Muscle layer of duodenum (tissue), 2 donors: ENCODE measurements around the gene BDH1.
"Not testable (repeated sequence)": the region's sequence is repeated elsewhere in the genome, so short reads cannot be mapped to it uniquely, and the experiment has no call there.

ENCODE experiments used
- H3K27ac ChIP-seq: one replicate; pipeline ENCODE4 v1.7.0; 2013; ENCODE audit warnings: mild to moderate bottlenecking, low read length
- H3K27me3 ChIP-seq: one replicate; pipeline ENCODE4 v1.7.0; 2013; ENCODE audit warnings: low read depth, mild to moderate bottlenecking, control low read depth, low read length
- H3K36me3 ChIP-seq, 2 donors: one replicate each; pipeline ENCODE4 v1.7.0; 2013; ENCODE audit warnings: low read length in 2 of 2, control low read depth in 1 of 2, mild to moderate bottlenecking in 1 of 2; ENCODE audit not compliant: insufficient read depth in 2 of 2, control insufficient read depth in 1 of 2
- H3K4me1 ChIP-seq, 2 donors: one replicate each; pipeline ENCODE4 v1.7.0; 2013; ENCODE audit warnings: low read length in 2 of 2, mild to moderate bottlenecking in 2 of 2, control low read depth in 1 of 2, moderate library complexity in 1 of 2; ENCODE audit not compliant: insufficient read depth in 2 of 2, control insufficient read depth in 1 of 2
- H3K4me3 ChIP-seq, 2 donors: one replicate each; pipeline ENCODE4 v1.7.0; 2013; ENCODE audit warnings: low read length in 2 of 2, low read depth in 1 of 2, mild to moderate bottlenecking in 1 of 2
- H3K9me3 ChIP-seq, 2 donors: one replicate each; pipeline ENCODE4 v1.7.0; 2013; ENCODE audit warnings: low read length in 2 of 2, control low read depth in 1 of 2, mild to moderate bottlenecking in 1 of 2; ENCODE audit not compliant: control insufficient read depth in 1 of 2
- donor health status: healthy.

Gene BDH1

GRCh38 chr3:197525706-197526105 is 30.1 kb downstream of the BDH1 start:
- H3K4me1 ChIP-seq: peaks cover 5 to 7% of the 10 kb centered on the region in 2 donors
- no peaks in the 10 kb centered on the region for H3K9me3 ChIP-seq
- no peaks in the 10 kb centered on the region for H3K27me3 ChIP-seq
- H3K4me3 ChIP-seq: no peak overlapping the region
- no peak overlapping the region for H3K27ac ChIP-seq
- no peaks in the 10 kb centered on the region for H3K36me3 ChIP-seq

- Histone ChIP-seq H3K27me3 (no peaks in the 10 kb centered on the region), H3K9me3 (no peaks in the 10 kb centered on the region), H3K27ac (no peak overlapping the region), H3K4me1 (peaks cover 5 to 10% of the 10 kb centered on the region in 2 donors), H3K36me3 (no peaks in the 10 kb centered on the region), H3K4me3 (no peak overlapping the region)
These were observed 31.6 kb downstream of the BDH1 start for GRCh38 chr3:197524128-197524527.

- Histone ChIP-seq H3K4me1 (peaks cover 5 to 10% of the 10 kb centered on the region in 2 donors), H3K4me3 (no peak overlapping the region), H3K36me3 (no peaks in the 10 kb centered on the region), H3K27ac (no peak overlapping the region), H3K9me3 (no peaks in the 10 kb centered on the region), H3K27me3 (no peaks in the 10 kb centered on the region)
These were observed 32.2 kb downstream of the BDH1 start for GRCh38 chr3:197523526-197523925.

- H3K27ac ChIP-seq: peak overlapping the region; percentile 6
- H3K36me3 ChIP-seq: no peaks in the 10 kb centered on the region
These were observed 32.8 kb downstream of the BDH1 start for GRCh38 chr3:197522881-197523441.

GRCh38 chr3:197522183-197522715 is 33.5 kb downstream of the BDH1 start:
- no peaks in the 10 kb centered on the region for H3K36me3 ChIP-seq
- H3K9me3 ChIP-seq: no peaks in the 10 kb centered on the region
- H3K4me1 ChIP-seq: peaks cover 5 to 10% of the 10 kb centered on the region in 2 donors
- no peaks in the 10 kb centered on the region for H3K27me3 ChIP-seq
- H3K4me3 ChIP-seq: no peak overlapping the region
- H3K27ac ChIP-seq: peak overlapping the region; percentile 79

More at GRCh38 chr3:197522881-197523441, 32.8 kb downstream of the BDH1 start:
- Histone ChIP-seq H3K27me3 (no peaks in the 10 kb centered on the region), H3K9me3 (no peaks in the 10 kb centered on the region), H3K4me1 (peaks cover 5 to 10% of the 10 kb centered on the region in 2 donors), H3K4me3 (no peak overlapping the region)

GRCh38 chr3:197521277-197522182 is 34.2 kb downstream of the BDH1 start:
- no peaks in the 10 kb centered on the region for H3K27me3 ChIP-seq
- no peak overlapping the region for H3K4me3 ChIP-seq
- H3K36me3 ChIP-seq: no peaks in the 10 kb centered on the region
- H3K4me1 ChIP-seq: peaks cover 8 to 10% of the 10 kb centered on the region in 2 donors
- peak overlapping the region; percentile 79 for H3K27ac ChIP-seq
- no peaks in the 10 kb centered on the region for H3K9me3 ChIP-seq

GRCh38 chr3:197520311-197521276 is 35.2 kb downstream of the BDH1 start:
- no peaks in the 10 kb centered on the region for H3K9me3 ChIP-seq
- H3K36me3 ChIP-seq: no peaks in the 10 kb centered on the region
- H3K27ac ChIP-seq: peak overlapping the region; percentile 71
- no peaks in the 10 kb centered on the region for H3K27me3 ChIP-seq
- peaks cover 8 to 10% of the 10 kb centered on the region in 2 donors for H3K4me1 ChIP-seq
- H3K4me3 ChIP-seq: no peak overlapping the region

GRCh38 chr3:197519801-197520211 is 36.0 kb downstream of the BDH1 start:
- no peaks in the 10 kb centered on the region for H3K27me3 ChIP-seq
- H3K27ac ChIP-seq: peak overlapping the region; percentile 71
- no peak overlapping the region for H3K4me3 ChIP-seq
- H3K9me3 ChIP-seq: no peaks in the 10 kb centered on the region
- peaks cover 8 to 10% of the 10 kb centered on the region in 2 donors for H3K4me1 ChIP-seq
- peaks cover 0 to 2% of the 10 kb centered on the region in 2 donors for H3K36me3 ChIP-seq

GRCh38 chr3:197518881-197519421 is 36.8 kb downstream of the BDH1 start:
- peaks cover 8 to 10% of the 10 kb centered on the region in 2 donors for H3K4me1 ChIP-seq
- H3K4me3 ChIP-seq: no peak overlapping the region
- no peaks in the 10 kb centered on the region for H3K27me3 ChIP-seq
- no peaks in the 10 kb centered on the region for H3K9me3 ChIP-seq
- H3K27ac ChIP-seq: no peak overlapping the region
- H3K36me3 ChIP-seq: peaks cover 0 to 5% of the 10 kb centered on the region in 2 donors

GRCh38 chr3:197517922-197518683 is 37.7 kb downstream of the BDH1 start:
- H3K27me3 ChIP-seq: not testable (repeated sequence)

More at GRCh38 chr3:197517922-197518683, 37.7 kb downstream of the BDH1 start:
- not testable (repeated sequence) for H3K27ac ChIP-seq, H3K4me3 ChIP-seq, H3K9me3 ChIP-seq, H3K36me3 ChIP-seq, H3K4me1 ChIP-seq
